Frontal cortex (tissue), 4 donors: Measurements from ENCODE around the gene SHISAL2A. TPM values are rescaled to one million over a fixed set of nuclear protein-coding genes. Genes with fewer than 3 reads are reported as not detected.

ENCODE experiments used
- DNase-seq, 2 donors: peaks; one replicate each; pipeline ENCODE4 v3.0.0; 2012; ENCODE audit warnings: low spot score in 2 of 2
- FAIRE-seq: peaks from 2 replicates; lab custom pipeline; 2012; peaks lifted over from hg19 to GRCh38; lab: Jason Lieb, UNC
- total RNA-seq: library from RNA; depleted of rRNA; stranded (reverse); fragments of >200 nt; gene quantifications from one replicate; pipeline ENCODE4 v1.2.3, GENCODE V29; 2014
- donor health status: control.
- donor health status: control.
- donor health status: control.

SHISAL2A gene
- total RNA-seq, 1 donor from 2014 or later: not detected

DNA sequence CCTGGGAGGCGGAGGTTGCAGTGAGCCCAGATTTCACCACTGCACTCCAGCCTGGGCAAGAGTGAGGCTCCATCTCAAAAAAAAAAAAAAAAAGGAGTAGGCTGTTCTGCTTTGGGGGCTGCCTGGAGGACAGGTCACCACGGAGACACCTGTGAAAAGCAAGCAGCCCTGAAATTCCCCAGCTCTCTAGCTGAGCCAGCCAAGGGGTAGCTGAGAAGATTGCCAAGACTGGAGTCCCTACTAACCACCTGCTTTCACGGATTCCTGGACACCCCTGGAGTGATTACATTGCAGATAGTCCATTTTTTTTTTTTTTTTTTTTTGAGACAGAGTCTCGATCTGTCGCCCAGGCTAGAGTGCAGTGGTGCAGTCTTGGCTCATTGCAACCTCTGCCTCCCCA, 18.3 kb upstream of the SHISAL2A start:
- no peak for FAIRE-seq
- DNase-seq: no peak

DNA sequence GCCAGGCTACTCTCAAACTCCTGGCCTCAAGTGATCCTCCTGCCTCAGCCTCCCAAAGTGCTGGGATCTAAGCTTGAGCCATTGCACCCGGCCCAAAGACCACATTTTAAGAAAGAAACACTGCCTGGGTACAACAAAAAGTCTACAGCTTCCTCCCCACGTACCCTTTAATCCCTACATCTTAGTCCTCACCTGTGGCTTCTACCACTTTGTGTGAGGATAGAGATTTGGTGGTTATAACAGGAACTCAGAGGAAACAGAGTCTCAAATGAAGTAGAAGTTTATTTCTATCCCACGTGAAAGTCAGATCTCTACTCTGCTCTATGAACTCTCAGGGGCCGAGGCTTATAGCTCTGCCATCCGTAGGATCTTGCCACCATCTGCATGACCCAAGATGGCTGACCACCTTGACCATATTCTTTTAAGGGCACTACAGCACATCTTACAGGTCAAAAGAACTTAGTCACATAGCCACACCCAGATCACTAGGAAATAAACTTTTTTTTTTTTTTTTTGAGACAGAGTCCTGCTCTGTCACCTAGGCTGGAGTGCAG, 17.4 kb upstream of the SHISAL2A start:
- DNase-seq (no peak), FAIRE-seq (no peak)

DNA sequence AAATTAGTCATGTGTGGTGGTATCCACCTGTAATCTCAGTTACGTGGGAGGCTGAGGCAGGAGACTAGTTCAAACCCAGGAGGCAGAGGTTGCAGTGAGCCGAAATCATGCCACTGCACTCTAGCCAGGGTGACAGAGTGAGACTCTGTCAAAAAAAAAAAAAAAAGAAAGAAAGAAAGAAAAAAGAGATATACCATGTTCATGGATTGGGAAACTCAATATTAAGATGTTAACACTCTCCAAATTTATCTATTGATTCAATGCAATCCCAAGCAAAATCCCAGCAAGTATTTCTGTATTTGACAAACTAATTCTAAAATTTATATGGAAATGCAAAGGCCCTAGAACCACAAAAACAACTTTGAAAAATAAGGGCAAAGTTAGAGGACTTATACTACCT, 11.0 kb upstream of the SHISAL2A start:
- DNase-seq (no peak), FAIRE-seq (no peak)

DNA sequence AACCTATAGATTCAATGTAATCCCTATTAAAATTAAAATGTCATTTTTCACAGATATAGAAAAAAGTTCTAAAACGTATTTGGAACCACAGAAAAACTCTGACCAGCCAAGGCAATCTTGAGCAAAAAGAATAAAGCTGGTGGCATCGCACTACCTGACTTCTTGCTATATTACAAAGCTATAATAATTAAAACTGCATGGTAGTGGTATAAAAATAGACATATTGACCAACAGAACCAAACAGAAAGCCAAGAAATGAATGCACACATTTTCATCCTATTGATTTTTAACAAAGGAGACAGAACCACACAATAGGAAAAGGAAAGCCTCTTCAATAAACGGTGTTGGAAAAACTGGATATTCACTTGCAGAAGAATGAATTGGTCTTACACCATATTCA, 9.2 kb upstream of the SHISAL2A start:
- DNase-seq (no peak), FAIRE-seq (no peak)

DNA sequence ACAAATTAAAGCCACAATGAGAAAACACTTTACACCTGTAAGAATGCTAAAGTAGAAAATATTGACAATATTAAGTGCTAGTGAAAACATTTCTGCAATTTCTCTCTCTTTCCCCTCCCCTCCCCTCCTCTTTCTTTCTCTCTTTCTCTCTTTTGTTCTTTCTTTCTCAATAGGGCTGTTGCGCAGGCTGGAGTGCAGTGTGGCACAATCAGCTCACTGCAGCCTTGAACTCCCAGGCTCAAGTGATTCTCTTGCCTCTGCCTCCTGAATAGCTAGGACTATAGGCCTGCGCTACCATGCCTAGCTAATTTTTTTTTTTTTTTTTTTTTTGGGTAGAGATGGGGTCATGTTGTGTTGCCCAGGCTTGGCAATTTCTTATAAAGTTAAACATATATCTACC, 5.9 kb upstream of the SHISAL2A start:
- DNase-seq (no peak), FAIRE-seq (no peak)

DNA sequence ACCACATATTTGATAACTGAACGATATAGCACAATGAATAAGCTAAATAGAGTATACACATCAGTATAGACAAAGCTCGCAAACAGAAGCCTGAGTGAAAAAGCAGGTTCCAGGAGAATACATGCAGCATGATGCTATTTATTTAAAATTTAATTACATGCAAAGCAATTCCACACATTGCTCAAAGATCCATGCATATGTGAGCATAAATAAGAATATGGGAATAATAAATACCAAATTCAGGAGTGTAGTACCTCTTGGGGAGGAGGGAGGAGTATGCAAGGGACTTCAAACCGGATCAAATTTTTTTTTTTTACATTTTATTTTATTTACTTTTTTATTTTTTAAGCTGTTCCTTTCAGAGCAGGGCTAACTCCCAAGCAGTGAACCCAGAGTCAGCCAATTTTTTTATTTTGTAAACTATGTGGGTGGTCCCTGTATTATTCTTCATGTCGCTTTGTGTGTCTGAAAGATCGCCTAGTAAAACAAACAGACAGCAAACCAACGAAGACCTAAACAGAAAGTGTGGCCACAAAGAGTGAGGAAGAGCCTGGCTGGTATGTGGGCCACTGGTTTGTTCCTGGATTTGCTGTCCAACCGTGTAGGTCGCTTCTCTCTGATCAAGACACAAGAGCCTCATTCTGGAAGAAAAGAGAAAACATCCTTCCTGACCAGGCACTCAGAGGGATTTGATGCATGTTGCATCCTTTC, 4.2 kb upstream of the SHISAL2A start:
- no peak for FAIRE-seq
- no peak for DNase-seq

DNA sequence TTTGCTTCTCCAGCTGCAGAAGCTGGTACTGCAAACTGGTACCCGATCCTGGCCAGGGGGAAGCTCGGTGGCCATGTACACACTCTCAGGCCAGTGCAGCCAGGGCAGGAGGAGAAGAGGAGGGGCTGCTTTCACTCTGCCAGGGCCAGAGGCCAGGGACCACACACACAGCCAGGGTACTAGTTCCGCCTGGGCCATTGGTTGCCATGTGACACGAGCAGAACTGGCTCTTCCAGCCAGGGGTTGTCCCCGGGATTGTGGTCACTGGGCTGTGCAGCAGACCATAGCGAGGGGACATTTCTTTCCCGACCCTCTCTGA, 3.7 kb upstream of the SHISAL2A start:
- FAIRE-seq (no peak), DNase-seq (peak in 1 of 2 donors; percentile 30)

DNA sequence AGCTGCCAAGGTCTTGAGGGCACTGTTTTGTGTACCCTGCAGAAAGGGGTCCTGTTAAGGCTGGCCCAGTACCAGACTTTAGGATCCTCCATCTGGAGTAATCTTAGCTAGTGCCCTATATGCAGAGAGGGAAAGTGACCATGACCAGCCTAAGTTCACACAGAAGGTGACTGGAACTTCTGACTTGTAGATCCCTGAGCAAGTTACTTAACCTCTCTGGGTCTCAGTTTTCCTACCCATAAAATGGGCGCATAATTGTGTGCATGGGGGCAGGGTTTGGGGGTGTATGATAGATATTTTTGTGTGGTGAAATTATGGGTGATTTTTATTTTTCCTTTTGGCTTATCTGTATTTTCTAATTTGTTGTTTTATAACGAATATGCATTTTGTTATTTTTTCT, 3.3 kb upstream of the SHISAL2A start:
- FAIRE-seq: no peak

DNA sequence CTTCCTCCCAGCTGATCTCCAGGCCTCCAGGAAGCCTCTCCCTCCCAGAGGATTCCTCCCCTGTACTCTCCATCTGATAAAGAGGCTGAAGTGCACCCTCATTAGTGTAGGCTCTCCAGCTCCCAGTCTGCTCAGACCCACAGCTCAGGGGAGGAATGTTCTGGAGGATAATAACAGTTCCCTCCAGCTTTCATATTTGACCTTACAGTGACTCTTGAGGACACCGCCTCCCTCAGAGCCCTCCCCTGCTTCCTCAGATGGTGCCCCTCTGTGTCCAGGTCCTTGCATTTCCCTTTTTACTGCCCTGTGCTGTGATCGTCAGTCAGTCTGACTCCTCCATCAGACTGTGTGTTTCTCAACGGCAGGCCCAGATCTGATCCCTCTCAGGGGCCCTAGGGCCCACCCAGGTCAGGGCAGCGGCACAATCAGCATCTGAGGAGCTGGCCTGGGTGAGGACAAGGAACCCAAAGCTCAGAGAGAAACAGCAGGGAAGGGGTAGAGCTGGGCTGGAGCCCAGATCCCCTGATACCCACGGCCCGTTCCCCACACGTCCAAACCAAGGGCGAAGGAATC, 1.1 kb upstream of the SHISAL2A start:
- no peak for FAIRE-seq

More for the DNA sequence above, 3.3 kb upstream of the SHISAL2A start:
- no peak for DNase-seq

DNA sequence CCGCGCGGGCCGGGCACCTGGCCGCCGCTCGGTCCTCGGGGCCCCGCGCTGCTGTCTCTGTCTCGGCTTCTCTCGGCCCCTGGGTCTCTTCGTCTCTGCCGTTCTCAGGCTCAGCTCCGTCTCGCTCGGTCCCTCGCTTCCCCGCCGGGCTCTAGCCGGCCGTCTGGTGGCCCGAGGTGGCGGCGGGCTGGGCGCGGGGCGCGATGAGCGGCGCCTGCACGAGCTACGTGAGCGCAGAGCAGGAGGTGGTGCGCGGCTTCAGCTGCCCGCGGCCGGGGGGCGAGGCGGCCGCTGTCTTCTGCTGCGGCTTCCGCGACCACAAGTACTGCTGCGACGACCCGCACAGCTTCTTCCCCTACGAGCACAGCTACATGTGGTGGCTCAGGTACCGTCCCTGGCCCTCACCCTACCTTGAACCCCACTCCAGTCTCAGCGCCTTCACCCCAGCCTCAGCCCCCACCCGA, 355 bp downstream of the SHISAL2A start:
- DNase-seq: no peak
- no peak for FAIRE-seq

More for the DNA sequence above, 1.1 kb upstream of the SHISAL2A start:
- no peak for DNase-seq

DNA sequence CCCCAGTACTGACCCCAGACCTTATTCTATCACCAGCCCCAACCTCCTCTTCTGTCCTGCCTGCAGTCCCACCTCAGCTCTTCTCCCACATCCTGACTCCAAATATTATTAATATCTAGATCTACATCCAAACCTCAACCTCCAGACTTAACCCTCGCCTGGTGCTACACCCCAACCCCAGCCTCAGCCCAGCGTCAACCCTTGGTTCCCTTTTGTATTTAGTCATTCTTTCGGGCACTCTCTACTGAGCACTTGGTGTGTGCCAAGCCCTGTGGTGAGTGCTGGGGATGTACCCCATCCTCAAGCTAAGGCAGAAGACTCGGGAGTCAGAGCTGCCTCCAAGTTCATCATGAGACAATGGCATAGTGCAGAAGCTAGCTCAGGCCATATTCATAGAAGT, 1.1 kb downstream of the SHISAL2A start:
- DNase-seq: no peak
- FAIRE-seq: no peak

DNA sequence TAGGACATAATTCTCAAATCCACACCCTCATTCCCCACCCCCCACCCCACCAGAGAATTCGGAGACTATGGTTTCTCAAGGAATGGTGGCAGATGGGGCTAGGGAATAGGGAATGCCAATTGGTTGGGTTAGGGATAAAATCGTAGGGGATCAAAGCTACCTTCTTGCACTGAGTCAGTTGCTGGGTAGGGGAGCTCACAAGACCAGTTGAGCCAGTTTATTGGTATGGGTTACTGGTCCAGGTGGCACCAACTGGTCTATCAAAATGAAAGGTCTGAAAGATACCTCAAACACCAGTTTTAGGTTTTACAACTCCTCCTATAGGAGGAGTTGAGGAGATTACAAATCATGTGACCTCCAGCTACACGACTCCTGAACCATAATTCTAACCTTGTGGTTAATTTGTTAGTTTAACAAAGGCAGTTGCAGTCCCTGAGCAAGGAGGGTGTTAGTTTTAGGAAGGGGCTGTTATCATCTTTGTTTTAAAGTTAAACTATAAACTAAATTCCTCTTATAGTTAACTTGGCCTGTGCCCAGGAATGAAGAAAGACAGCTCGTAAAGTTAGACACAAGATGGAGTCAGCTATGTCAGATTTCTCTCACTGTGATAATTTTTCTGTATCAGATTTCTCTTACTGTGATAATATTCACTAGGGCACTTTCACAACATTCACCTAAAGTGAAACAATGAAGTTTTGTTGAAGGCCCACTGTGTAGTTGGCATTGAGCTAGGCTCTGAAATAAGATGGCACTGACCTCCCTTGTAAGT, 2.5 kb downstream of the SHISAL2A start:
- no peak for DNase-seq
- FAIRE-seq: no peak

DNA sequence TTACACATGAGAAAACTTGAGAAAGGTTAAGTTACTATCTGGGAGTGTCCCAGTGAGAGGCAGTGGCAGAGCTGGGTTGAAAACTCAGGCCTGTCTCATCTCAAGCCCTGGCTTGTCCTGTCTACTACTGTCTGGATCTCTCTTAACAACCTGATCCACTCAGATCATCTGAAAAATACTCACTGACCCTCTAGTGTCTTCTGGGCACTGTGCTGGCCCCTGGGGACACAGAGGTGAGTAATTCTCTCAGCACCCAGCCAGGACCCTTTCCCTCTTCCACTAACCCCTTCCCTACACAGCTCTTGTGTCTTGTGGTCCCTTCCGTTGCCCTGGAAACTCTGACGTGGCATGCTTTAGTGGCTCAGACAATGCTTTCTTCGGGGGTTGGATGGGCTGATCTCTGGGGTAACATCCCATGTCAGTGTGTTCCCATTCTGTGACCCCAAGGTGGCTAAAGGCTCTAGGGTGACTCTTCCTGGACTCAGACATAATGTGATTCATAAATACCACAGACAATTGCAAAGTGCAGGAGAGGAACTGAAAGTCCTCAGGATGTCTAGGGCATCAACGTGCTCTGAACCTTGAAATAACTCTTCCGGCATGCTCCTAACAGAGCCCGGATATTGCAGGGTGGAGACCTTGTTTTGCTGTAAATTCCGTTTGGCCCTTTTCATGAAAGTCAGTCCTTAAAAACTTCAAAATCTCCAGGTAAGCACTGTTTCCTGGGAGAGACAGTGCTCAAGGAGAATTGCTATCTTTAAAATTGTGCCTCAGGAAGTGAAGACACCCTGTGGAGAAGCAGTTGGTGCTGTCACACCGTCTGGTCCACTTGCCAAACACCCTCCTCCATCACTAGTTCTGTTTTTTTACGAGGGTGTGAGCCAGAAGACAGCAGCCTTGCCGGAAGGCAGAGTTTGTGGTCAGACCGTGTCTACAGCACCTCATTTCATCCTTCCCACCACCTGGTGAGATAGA, 4.0 kb downstream of the SHISAL2A start:
- FAIRE-seq: no peak
- DNase-seq: peak in 1 of 2 donors; percentile 18

DNA sequence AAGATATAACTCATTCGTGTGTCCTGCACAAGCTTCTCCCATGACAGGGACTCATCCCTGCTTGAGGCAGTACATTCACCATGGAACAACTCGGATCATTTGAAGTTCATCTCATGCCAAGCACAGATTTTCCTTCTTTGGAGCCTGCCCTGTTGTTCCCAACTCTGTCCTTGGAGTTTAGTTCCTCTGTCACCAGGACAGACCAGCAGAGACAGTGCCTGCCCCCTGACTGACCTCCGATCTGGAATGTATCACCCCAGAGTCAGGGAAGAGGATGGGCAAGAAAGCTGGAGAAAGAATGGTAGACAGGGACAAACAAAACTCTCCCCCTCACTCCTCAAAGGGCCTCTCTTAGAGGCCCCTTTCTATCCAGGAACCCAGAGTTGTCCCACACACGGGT, 5.0 kb downstream of the SHISAL2A start:
- DNase-seq: no peak
- FAIRE-seq: no peak

DNA sequence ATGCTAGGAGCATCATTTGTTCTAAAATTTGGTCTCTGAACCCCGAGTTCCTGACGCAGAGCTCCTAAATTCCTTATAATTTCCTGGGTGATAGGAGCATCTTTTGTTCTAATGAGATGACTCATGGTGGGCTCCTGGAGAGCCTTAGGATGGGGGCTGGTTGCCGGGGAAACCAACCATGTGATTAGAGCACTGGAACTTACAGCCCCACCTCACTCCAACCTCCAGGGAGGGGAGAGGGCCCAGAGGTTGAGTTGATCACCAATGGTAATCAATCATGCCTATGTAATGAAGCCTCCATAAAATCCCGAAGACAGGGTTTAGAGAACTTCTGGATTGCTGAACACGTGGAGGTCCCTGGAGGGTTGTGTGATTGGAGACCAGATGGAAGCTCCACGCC, 7.7 kb downstream of the SHISAL2A start:
- DNase-seq: no peak
- FAIRE-seq: no peak

DNA sequence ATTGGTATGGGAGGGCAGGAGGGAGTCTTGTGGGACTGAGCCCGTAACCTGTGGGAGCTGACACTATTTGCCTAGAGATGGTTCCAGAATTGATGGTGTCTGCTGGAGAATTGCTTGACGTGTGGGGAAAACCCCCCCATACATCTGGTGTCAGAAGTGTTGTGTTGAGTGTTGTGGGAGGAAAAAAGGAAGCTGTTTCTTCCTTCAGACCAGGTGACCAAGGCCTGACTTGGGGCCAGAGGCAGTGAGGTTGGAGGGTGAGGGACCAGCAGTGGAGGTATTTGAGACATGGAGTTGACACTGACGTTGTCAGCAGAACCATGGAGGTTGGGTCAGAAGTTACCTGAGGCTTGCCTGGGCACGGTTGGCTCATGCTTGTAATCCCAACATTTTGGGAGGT, 8.3 kb downstream of the SHISAL2A start:
- DNase-seq (no peak), FAIRE-seq (no peak)

DNA sequence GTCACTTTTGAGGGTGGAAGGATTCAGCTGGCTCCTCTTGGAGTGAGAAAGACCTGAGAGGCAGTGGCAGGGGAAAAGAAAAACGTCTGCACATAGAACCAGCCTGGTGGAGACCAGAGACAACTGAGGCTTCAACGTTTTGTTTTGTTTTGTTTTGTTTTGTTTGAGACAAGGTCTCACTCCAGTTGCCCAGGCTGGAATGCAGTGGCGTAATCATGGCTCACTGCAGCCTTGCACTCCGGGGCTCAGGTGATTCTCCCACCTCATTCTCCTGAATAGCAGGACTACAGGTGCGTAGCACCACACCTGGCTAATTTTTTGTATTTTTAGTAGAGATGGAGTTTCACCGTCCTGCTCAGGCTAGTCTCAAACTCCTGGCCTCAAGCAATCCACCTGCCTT, 12.3 kb downstream of the SHISAL2A start:
- no peak for FAIRE-seq
- no peak for DNase-seq

DNA sequence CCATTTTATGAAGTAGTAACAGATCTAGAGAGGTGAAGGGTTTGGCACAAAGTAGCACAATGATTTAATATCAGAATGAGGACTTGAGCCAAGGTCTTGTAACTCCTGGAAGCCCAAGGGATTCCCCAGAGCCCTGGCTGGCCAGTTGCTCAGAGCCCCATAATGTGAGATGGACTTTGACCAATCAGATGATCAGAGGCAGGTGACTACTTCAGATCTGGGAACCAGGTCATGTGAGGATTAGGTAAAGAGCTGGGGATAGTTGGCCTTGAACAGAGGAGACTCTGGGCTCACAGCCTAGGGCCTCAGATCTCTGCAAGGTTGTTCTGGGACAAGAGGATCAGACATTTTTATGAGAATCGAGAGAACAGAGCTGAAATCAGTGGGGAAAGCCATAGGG, 18.9 kb downstream of the SHISAL2A start:
- DNase-seq (no peak), FAIRE-seq (no peak)

DNA sequence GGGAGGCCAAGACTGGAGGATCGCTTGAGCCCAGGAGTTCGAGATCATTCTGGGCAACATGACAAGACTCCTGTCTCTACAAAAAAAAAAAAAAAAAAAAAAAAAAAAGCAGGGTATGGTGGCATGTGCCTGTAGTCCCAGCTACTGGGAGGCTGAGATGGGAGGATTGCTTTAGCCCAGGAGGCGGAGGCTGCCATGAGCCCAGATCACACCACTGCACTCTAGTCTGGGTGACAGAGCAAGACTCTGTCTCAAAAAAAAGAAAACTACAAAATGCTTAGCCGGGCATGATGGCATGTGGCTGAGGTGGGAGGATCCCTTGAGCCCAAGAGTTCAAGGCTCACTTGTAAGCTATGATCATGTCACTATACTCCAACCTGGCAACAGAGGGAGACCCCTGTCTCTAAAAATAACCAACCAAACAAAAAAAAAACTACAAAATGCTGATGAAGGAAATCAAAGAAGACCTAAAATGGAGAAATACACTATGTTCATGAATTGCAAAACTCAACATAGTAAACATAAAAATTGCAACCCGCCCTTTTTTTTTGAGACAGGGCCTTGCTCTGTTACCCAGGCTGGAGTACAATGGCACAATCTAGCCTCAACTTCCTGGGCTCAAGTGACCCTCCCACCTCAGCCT, 20.4 kb downstream of the SHISAL2A start:
- FAIRE-seq: no peak

More for the DNA sequence above, 20.4 kb downstream of the SHISAL2A start:
- DNase-seq: no peak
